ENCODE data around the gene MEIKIN. TPM values are rescaled to one million over a fixed set of nuclear protein-coding genes. Genes with fewer than 3 reads are reported as not detected.

MEIKIN gene
- total RNA-seq, 4 donors from 2014 or later, result not detected

- H3K4me1 ChIP-seq, result peaks cover 0 to 9% of the 10 kb centered on the region in 2 donors
- no peak for DNase-seq
- 88 to 93% methylated on average over 3 of the region's 3 CpGs for WGBS, 2 donors
- H3K27me3 ChIP-seq, result no peaks in the 10 kb centered on the region
- H3K4me3 ChIP-seq (replicated peaks in 1 of 3), result no peak overlapping the region
- no peaks in the 10 kb centered on the region for H3K36me3 ChIP-seq
- no peak overlapping the region for H3K27ac ChIP-seq
- H3K9me3 ChIP-seq, result no peaks in the 10 kb centered on the region
- TF ChIP-seq POLR2A (IDR thresholded peaks at IDR 0.05) (no peak), CTCF (IDR thresholded peaks at IDR 0.05) (no peak)
- intact Hi-C loops (cut with DNase I), result loop anchor here (10.0 kb wide), 1 partner anchor 155 kb away; the partner anchor contains the start of gene RAPGEF6
These were observed 155.7 kb downstream of the MEIKIN start for GRCh38 chr5:131789765-131790164.

DNA sequence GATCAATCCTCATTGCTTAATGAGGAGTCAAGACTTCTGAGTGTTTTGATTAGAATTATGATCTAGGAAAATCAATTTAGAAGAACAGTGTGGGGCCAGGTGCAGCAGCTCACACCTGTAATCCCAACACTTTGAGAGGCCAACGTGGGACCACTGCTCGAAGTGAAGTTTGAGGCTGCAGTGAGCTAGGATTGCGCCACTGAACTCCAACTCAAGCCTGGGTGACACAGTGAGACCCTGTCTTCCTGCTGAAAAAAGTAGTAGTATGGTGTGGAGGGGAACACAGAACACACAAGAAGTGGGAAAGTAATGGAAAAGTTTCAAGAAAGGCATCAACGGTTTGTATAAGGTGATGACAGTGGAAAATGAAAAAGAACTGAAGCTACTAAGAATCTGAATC is 157.7 kb downstream of the MEIKIN start:
- no peaks in the 10 kb centered on the region for H3K27me3 ChIP-seq
- H3K4me3 ChIP-seq (replicated peaks in 1 of 3), result no peak overlapping the region
- H3K4me1 ChIP-seq, result peaks cover 11 to 16% of the 10 kb centered on the region in 2 donors
- TF ChIP-seq POLR2A (IDR thresholded peaks at IDR 0.05) (no peak), CTCF (IDR thresholded peaks at IDR 0.05) (no peak)
- H3K27ac ChIP-seq, result no peak overlapping the region
- H3K36me3 ChIP-seq, result no peaks in the 10 kb centered on the region
- H3K9me3 ChIP-seq, result no peaks in the 10 kb centered on the region
- intact Hi-C loops (cut with DNase I), result no loop called here
- DNase-seq, result no peak
- 86 to 87% methylated on average over 4 of the region's 4 CpGs for WGBS, 2 donors

GRCh38 chr5:131786900-131787692 is 158.4 kb downstream of the MEIKIN start:
- Histone ChIP-seq H3K27me3 (no peaks in the 10 kb centered on the region), H3K4me1 (peaks cover 11 to 16% of the 10 kb centered on the region in 2 donors), H3K27ac (no peak overlapping the region), H3K4me3 (replicated peaks in 1 of 3) (no peak overlapping the region), H3K36me3 (no peaks in the 10 kb centered on the region), H3K9me3 (no peaks in the 10 kb centered on the region)
- 82 to 86% methylated on average over 4 of the region's 4 CpGs for WGBS, 2 donors
- intact Hi-C loops (cut with DNase I), result no loop called here
- no peak for TF ChIP-seq POLR2A (IDR thresholded peaks at IDR 0.05)
- TF ChIP-seq CTCF (IDR thresholded peaks at IDR 0.05), result no peak
- DNase-seq, result no peak

GRCh38 chr5:131786036-131786435 is 159.4 kb downstream of the MEIKIN start:
- TF ChIP-seq CTCF (IDR thresholded peaks at IDR 0.05) (no peak), POLR2A (IDR thresholded peaks at IDR 0.05) (no peak)
- Histone ChIP-seq H3K9me3 (no peaks in the 10 kb centered on the region), H3K4me1 (peaks cover 11 to 16% of the 10 kb centered on the region in 2 donors), H3K27me3 (no peaks in the 10 kb centered on the region), H3K36me3 (no peaks in the 10 kb centered on the region), H3K27ac (no peak overlapping the region), H3K4me3 (replicated peaks in 1 of 3) (no peak overlapping the region)
- intact Hi-C loops (cut with DNase I), result no loop called here
- WGBS, 2 donors, result 98 to 99% methylated on average over 1 of the region's 1 CpG
- no peak for DNase-seq

- intact Hi-C loops (cut with DNase I), result no loop called here
- Histone ChIP-seq H3K4me1 (peaks cover 11 to 16% of the 10 kb centered on the region in 2 donors), H3K4me3 (replicated peaks in 1 of 3) (no peak overlapping the region), H3K27ac (no peak overlapping the region), H3K36me3 (no peaks in the 10 kb centered on the region), H3K27me3 (no peaks in the 10 kb centered on the region), H3K9me3 (no peaks in the 10 kb centered on the region)
- no peak for DNase-seq
- TF ChIP-seq CTCF (IDR thresholded peaks at IDR 0.05) (no peak), POLR2A (IDR thresholded peaks at IDR 0.05) (no peak)
- 91 to 98% methylated on average over 1 of the region's 1 CpG for WGBS, 2 donors
These were observed 161.6 kb downstream of the MEIKIN start for GRCh38 chr5:131783874-131784273.
